GM10266 (cell line): ENCODE results near the gene SDHB.

ENCODE experiments used
- DNase-seq: peaks from one replicate; pipeline ENCODE4 v3.0.0; 2012; ENCODE audit errors: extremely low spot score
- TF ChIP-seq, protein P1 (sequence below): IDR thresholded peaks from 2 replicates; pipeline ENCODE4 v1.5.1; 2012; ENCODE audit warnings: mild to moderate bottlenecking, low read depth; ENCODE audit not compliant: control insufficient read depth, insufficient read depth; ENCODE audit errors: missing control alignments

SDHB gene

DNA sequence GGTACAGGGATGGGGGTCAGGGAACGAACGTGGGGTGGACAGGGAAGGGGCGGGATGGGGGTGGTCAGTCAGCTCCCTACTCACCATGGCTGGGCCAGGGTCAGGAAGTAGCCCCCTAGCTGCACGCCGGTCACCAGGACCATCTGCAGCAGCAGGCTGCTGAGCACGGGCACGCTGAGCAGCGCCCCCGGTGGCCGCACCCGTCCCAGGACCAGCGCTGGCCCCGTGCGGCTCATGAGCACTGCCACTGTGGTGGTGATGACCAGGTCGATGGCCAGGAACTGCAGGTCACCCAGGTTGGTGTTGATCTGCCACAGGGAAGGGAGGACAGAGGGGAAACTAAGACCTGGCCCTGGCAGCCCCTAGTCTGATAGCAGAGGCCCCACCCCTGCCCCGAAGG lies 66.9 kb downstream of the SDHB start:
- DNase-seq, result no peak
- TF ChIP-seq, protein P1, sequence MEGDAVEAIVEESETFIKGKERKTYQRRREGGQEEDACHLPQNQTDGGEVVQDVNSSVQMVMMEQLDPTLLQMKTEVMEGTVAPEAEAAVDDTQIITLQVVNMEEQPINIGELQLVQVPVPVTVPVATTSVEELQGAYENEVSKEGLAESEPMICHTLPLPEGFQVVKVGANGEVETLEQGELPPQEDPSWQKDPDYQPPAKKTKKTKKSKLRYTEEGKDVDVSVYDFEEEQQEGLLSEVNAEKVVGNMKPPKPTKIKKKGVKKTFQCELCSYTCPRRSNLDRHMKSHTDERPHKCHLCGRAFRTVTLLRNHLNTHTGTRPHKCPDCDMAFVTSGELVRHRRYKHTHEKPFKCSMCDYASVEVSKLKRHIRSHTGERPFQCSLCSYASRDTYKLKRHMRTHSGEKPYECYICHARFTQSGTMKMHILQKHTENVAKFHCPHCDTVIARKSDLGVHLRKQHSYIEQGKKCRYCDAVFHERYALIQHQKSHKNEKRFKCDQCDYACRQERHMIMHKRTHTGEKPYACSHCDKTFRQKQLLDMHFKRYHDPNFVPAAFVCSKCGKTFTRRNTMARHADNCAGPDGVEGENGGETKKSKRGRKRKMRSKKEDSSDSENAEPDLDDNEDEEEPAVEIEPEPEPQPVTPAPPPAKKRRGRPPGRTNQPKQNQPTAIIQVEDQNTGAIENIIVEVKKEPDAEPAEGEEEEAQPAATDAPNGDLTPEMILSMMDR, result peak; percentile 53

DNA sequence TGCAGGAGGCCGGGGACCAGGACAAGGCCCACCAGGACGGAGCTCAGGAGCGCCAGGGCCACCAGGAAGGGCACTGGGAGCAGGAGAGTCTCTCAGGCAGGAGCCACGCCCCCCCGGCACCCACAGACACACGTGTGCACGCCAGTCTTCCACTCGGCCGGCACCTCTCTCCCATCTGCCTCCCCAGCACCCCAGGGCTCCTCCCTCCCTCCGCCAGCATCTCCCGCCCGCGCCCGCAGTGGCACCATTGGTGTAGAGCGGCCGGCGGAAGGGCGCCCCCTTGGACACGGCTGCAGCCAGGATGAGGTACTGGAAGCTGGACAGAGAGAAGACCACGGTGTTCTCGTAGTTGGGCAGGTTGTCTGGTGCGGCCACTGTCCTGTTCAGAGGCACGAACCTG lies 67.3 kb downstream of the SDHB start:
- no peak for DNase-seq
- TF ChIP-seq, protein P1, result no peak

DNA sequence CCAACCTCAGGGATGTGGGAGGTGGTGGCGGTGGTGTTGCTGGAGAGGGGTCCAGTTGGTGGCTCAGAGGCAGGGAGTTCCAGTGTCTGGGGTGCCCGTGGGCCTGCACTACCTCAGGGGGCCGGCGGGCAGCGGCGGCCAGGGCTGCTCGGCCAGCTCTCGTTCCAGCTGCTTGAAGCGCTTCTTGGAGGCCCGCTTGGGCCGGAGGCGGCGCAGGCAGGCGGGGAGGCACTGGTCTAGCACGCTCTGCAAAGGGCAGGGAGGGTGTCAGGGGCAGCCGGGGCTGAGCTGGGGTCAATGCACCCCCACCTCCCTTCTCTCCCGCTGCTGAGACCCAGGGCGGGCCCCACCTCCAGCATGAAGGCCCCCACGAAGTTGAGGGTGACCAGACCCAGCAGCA lies 67.7 kb downstream of the SDHB start:
- DNase-seq, result no peak
- TF ChIP-seq, protein P1, result no peak

DNA sequence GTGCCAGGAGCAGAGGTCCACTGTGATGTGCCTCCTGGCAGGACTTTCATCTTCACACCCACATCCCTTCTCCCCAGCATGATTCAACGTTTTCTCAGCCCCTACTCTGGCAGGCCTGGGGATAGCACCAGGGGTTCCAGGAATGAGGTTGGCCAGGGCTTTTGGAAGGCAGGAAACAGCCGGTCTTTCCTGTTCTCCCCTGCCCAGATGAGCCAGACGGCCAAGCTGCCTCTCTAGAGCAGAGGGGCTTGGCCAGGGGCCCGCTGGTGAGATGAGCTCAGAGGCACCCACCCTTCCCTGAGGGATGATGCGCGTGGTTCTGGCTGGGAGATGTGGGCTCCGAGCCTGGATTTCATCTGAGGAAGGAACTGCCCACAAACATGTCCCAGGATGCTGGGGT lies 69.1 kb downstream of the SDHB start:
- TF ChIP-seq, protein P1, result no peak
- no peak for DNase-seq

DNA sequence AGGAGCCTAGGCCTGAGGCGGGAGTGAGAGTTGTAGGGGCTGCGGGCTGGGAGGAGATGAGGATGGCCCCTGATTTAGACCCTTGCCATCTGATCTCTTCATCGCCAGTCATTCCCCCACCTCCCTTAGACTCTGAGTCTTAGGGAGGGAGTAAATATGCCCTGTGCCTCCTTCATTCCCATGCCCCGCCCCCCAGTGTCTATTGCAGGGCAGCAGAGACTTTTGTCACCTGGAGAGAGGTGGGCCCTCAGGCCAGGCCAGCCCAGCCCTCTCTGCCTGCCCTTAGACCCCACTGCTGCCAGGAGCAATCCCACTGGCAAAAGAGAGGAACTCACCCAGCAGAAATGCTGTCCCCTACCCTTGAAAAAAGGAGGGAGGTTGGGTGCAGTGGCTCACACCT lies 70.2 kb downstream of the SDHB start:
- no peak for DNase-seq
- TF ChIP-seq, protein P1, result no peak

DNA sequence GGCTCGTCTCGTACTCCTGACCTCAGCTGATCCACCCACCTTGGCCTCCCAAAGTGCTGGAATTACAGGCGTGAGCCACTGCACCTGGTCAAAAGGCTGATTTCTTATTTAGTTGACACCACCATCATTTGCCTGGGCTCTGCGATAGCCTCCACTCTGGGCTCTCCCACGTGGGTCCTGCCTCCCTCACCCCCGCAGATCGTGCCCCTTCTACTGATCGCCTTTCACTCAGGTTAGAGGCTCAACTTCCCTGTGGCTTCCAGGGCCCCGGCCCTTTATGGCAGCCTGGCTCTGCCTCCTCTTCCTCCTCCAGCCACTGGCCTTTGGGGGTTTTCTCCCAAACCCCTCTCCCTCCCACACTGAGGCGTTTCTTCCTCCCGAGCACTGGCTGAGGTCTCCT lies 70.9 kb downstream of the SDHB start:
- DNase-seq, result no peak

DNA sequence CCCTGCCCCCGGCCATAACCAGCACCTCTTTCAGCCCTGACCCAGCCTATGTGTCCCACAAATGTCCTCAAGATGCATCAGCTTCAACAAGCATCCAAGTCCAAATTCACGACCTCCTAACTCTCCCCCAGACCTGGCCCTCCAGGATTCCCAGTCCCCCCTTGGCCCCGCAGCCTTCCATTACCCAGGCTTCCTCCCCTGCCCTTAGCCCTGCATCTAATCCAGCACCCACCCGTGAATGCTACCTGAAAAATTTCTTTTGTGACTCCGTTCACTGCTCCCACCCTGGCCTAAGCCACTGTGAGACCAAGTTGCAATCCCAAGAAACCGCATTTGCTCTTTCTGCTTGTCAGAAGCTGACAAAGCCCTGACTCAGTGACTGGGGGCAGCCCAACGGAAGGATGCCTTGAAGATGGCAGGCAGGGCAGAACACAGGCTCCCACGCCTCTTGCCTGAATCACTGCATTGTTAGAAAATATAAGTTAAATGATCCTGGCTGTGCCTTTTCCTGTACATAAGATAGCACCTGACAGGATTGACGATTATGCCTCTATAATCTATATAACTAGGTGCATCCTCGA lies 72.5 kb downstream of the SDHB start:
- TF ChIP-seq, protein P1, result no peak

More for the DNA sequence above, 70.9 kb downstream of the SDHB start:
- TF ChIP-seq, protein P1, result no peak

More for the DNA sequence above, 72.5 kb downstream of the SDHB start:
- DNase-seq, result no peak
